Left lobe of liver (tissue), 2 donors: ENCODE data around the gene HBB. TPM values are rescaled to one million over a fixed set of nuclear protein-coding genes. Genes with fewer than 3 reads are reported as not detected.

Experiments
- ATAC-seq: fragments of 200-7000 bp; cut with Tn5 transposase; one replicate; pipeline ENCODE4 v1.9.1; 2020; ENCODE audit warnings: mild to moderate bottlenecking, moderate library complexity
- DNase-seq: peaks from one replicate; pipeline ENCODE4 v3.0.0-alpha.2; 2020; ENCODE audit warnings: low spot score
- total RNA-seq: library from RNA; stranded (reverse); gene quantifications from one replicate; pipeline ENCODE4 v1.2.1, GENCODE V29; 2021
- donor health status: DM: no; HTN: no; CAD: no; lungs with moderate emphysema.
- donor health status: DM: no; HTN: yes; CAD: no.

Gene HBB
- total RNA-seq, 1 donor from 2014 or later, result 143 TPM

DNA sequence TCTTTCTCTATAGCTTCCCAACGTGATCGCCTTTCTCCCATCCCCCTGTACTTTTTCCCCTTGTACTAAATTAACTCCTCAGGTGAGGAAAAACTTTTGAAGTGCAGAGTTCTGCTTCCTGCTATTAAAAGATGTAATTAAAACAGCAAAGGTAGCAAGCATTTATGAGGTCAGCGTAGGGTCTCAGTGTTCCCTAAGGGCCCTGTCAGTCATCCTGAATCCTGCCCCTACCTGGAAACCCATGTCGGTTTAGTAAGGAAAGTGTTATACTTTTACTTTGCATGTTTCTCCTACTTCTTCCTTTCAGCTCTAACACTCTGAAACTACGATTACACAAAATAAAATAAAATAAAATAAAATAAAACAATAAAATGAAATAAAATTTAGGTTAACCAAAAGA lies 1.3 kb upstream of the HBB start:
- no peak for DNase-seq
- no peak for ATAC-seq

GRCh38 chr11:5227681-5228080 lies 810 bp upstream of the HBB start:
- DNase-seq (no peak), ATAC-seq (no peak)

DNA sequence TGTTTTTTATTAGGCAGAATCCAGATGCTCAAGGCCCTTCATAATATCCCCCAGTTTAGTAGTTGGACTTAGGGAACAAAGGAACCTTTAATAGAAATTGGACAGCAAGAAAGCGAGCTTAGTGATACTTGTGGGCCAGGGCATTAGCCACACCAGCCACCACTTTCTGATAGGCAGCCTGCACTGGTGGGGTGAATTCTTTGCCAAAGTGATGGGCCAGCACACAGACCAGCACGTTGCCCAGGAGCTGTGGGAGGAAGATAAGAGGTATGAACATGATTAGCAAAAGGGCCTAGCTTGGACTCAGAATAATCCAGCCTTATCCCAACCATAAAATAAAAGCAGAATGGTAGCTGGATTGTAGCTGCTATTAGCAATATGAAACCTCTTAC lies 1.4 kb downstream of the HBB start:
- ATAC-seq (no peak), DNase-seq (no peak)

- ATAC-seq (no peak), DNase-seq (no peak)
These were observed 2.1 kb downstream of the HBB start for GRCh38 chr11:5224538-5225479.

- DNase-seq, result no peak
These were observed 3.2 kb downstream of the HBB start for GRCh38 chr11:5223686-5224085.

DNA sequence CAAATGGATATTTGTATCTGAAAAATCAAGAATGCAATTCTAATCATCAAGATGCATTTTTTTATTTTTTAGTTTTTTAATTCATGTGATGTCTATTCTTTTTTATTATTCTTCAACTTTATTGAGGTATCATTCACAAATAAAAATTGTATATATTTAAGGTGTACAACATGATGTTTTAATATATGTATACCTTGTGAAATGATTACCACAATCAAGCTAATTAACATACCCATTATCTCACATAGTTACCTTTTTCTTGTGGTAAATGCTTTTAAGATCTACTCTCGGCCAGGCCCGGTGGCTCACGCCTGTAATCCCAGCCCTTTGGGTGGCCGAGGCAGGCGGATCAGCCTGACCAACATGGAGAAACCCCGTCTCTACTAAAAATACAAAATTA lies 3.7 kb downstream of the HBB start:
- ATAC-seq, result no peak
- DNase-seq, result no peak

More at GRCh38 chr11:5223686-5224085, 3.2 kb downstream of the HBB start:
- ATAC-seq, result no peak

DNA sequence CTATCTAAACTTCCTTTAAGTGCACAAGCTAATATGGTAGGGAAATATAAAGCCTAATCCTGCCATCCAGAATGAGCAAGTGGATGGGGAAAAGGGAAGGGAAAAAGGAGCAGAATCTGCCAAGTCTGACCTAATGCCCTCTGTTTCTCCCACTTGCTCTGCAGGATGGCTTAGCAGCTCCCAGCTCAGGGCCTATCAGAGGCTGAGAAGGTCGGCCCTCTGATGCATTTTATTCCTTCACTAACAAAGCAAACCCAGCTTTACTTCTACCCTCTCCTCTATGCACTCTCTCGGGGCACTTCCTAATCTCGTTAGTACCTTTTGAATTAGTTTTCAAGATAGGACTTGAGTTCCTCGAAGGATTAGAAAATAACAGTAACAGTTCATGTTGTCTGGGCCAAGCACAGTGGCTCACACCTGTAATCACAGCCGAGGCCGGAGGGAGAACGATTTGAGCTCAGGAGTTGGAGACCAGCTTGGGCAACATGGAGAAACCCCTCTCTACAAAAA lies 16.4 kb downstream of the HBB start:
- DNase-seq (no peak), ATAC-seq (no peak)

GRCh38 chr11:5204787-5205186 lies 22.1 kb downstream of the HBB start:
- ATAC-seq (peak; percentile 71), DNase-seq (no peak)

- DNase-seq, result no peak
- no peak for ATAC-seq
These were observed 23.5 kb downstream of the HBB start for GRCh38 chr11:5203366-5203765.

DNA sequence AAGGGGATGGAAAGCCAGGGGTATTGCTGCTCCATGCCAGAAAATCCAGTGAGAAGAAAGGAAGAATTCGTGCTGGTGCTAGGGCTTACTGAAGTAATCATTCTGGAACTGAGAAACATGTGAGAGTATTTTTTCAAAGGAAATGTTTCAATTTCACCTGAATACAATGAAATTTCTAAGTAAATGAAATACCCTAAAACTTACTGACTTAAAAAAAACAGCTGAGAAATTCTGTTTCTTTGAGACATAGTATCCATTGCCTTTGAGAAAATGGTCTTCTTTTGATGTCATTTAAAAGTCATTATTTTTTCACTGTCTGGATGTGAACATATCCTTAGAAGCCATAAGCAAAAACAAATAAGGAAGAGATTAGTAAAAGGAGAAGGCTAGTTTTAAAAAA lies 26.3 kb downstream of the HBB start, which contains the start of gene OR51V1:
OR51V1 (minus strand) TSS at position 101 of the 400 bp plus-strand sequence; CDS start at position 101, 0 bp downstream.
- DNase-seq, result no peak
- no peak for ATAC-seq

- DNase-seq (no peak), ATAC-seq (no peak)
These were observed 28.6 kb downstream of the HBB start for GRCh38 chr11:5198285-5198684.

- no peak for DNase-seq
- ATAC-seq, result peak; percentile 16
These were observed 29.3 kb downstream of the HBB start for GRCh38 chr11:5197536-5197935.

DNA sequence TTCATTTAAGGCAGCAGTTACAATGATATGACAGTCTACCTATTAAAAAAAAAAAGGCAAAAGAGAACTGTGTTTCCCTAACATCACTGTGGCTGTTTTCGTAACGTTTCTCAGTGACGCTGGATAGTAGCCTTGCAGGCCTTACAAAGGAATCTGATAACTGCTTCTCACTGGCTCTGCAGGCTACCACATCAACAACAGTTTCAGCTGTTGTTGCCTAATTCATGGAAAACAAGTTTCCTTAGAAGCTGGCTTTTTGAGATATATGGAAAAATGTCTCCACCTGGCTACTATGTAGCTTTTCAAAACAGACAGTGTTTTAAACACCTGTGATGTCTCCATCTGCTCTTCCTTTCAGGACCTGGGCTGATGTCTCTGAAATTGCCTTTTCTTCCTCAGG lies 30.1 kb downstream of the HBB start:
- ATAC-seq (no peak), DNase-seq (no peak)

DNA sequence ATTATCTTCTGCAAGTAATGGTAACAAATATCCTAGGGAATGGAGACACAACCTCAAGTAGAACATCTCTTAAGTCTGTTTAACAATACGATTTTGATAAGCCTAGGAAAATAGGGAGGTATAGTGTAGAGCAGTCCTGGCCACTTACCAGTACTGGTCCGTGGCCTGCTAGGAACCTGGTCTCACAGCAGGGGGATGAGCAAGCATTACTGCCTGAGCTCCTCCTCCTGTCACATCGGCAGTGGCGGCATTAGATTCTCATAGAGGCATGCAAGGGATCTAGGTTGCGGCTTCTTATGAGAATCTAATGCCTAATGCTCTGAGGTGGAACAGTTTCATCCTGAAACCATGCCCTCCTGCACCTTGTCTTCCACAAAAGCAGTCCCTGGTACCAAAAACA lies 30.8 kb downstream of the HBB start:
- ATAC-seq (no peak), DNase-seq (no peak)

DNA sequence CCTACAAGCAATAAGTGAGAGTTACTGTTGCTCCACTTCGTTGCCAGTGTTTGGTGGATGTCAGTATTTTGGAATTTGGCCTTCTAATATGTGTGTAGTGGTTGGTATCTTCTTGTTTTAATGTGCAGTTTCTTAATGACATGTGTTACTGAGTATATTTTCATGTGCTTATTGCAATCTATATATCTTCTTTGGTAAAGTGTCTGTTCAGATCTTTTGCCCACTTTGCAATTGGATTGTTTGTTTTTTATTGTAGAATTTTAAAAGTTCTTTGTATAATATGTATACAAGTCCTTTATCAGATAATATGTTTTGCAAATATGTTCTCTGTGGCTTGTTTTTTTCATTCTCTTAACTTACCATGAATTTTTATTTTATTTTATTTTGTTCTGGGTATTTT lies 34.1 kb downstream of the HBB start:
- no peak for ATAC-seq
- no peak for DNase-seq

- ATAC-seq (no peak), DNase-seq (no peak)
These were observed 38.7 kb downstream of the HBB start for GRCh38 chr11:5188201-5188600.

DNA sequence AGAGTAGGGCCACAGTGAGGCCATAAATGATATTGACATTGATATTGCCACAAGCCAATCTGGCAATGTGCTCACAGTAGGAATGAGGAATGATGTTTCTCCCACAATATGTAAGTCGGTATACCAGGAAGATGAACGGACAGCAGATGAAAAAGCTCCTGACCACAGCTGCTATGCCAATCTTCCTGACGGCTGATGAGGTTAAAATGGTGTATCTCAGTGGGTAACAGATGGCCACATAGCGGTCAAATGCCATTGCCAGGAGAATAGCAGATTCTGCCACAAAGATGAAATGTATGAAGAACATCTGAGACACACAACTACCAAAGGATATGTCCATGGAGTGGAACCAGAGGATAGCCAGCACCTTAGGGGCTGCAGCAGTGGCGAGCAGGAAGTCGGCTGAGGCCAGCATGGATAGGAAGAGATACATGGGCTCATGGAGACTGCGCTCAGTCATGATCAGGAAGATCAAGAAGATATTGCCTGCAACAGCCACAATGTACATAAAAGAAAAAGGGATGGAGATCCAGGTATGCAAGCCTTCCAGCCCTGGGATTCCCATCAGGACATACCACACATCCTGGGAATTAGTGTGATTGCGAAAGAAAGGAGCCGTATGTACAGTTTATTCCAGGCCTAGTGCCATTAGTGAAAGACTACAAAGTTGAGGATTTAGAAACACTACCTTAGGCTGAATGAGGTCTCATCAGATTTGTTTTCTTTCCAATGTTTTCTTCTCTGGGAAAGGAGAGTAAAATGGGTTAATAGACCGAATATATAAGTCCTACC lies 48.6 kb downstream of the HBB start:
- DNase-seq (no peak), ATAC-seq (no peak)

Other genes starting within 250 kb of the HBB start
- gene OR51L1, start 232.2 kb downstream of the HBB start, total RNA-seq, result not detected
- not detected for gene OR52J3, start 180.5 kb downstream of the HBB start, total RNA-seq
- not detected for gene OR52E2, start 167.4 kb downstream of the HBB start, total RNA-seq
- not detected for gene OR52E1, start 157.5 kb downstream of the HBB start, total RNA-seq
- not detected for gene OR52A5, start 88.7 kb downstream of the HBB start, total RNA-seq
- not detected for gene OR52A1, start 72.3 kb downstream of the HBB start, total RNA-seq
- gene OR51V1, start 26.4 kb downstream of the HBB start, total RNA-seq, result not detected
- 2.1 TPM for gene HBD, start 7.4 kb upstream of the HBB start, total RNA-seq
- 2.5 TPM for gene HBG1, start 22.8 kb upstream of the HBB start, total RNA-seq
- 7.6 TPM for gene HBG2, start 27.7 kb upstream of the HBB start, total RNA-seq
- gene HBE1, start 42.9 kb upstream of the HBB start, total RNA-seq, result 1.9 TPM
- gene OR51B4, start 74.9 kb upstream of the HBB start, total RNA-seq, result not detected
- gene OR51B2, start 97.2 kb upstream of the HBB start, total RNA-seq, result not detected
- gene OR51B5, start 116.5 kb upstream of the HBB start, total RNA-seq, result 0.15 TPM
- not detected for gene OR51B6, start 124.4 kb upstream of the HBB start, total RNA-seq
- not detected for gene OR51M1, start 156.7 kb upstream of the HBB start, total RNA-seq
- not detected for gene OR51Q1, start 195.0 kb upstream of the HBB start, total RNA-seq
- not detected for gene OR51I1, start 214.4 kb upstream of the HBB start, total RNA-seq
- not detected for gene OR51I2, start 222.3 kb upstream of the HBB start, total RNA-seq